SK-N-SH (cell line): Measurements from ENCODE around the gene ISY1. TPM values are rescaled to one million over a fixed set of nuclear protein-coding genes. Genes with fewer than 3 reads are reported as not detected.

Experiments used
- CTCF ChIA-PET: fragments of 300-600, 350-600 bp; formaldehyde crosslinking; extraction: SDS; loops from one replicate; lab custom pipeline; 2021; lab: Yijun Ruan, JAX
- POLR2A ChIA-PET: fragments of 350-600 bp; sonication (Branson Sonifier 250); formaldehyde crosslinking; extraction: SDS; loops from one replicate; lab custom pipeline; 2020; ENCODE audit warnings: antibody characterized with exemption, inconsistent platforms; lab: Yijun Ruan, JAX
- DNase-seq: peaks from one replicate; pipeline ENCODE4 v3.0.0; 2012
- H2AFZ ChIP-seq: fragments of 200-600 bp; sonication (generic); 2 replicates; pipeline ENCODE4 v1.8.1; 2016; ENCODE audit warnings: antibody characterized with exemption, mild to moderate bottlenecking, low read depth
- H3F3A ChIP-seq: fragments of 200-600 bp; sonication (generic); replicated peaks from 2 replicates; pipeline ENCODE3; 2016; ENCODE audit warnings: antibody characterized with exemption, mild to moderate bottlenecking; ENCODE audit not compliant: insufficient read depth
- H3K27ac ChIP-seq, 2 experiments: fragments of 200-500 bp in 1 of 2; fragments of 200-600 bp in 1 of 2; sonication (Bioruptor generic) in 1 of 2; sonication (generic), shearing (Covaris generic) in 1 of 2; 2 replicates each; pipeline versions ENCODE4 v1.5.1 to v1.6.1; 2014 to 2016; ENCODE audit warnings: low read depth in 2 of 2, inconsistent platforms in 1 of 2, low read length in 1 of 2, mild to moderate bottlenecking in 1 of 2, mixed read lengths in 1 of 2
- H3K27me3 ChIP-seq: fragments of 200-600 bp; sonication (generic), shearing (Covaris generic); 2 replicates; pipeline ENCODE4 v1.6.1; 2016; ENCODE audit warnings: mixed run types; ENCODE audit not compliant: insufficient read depth
- H3K36me3 ChIP-seq, 2 experiments: fragments of 200-500 bp in 1 of 2; fragments of 200-600 bp in 1 of 2; sonication (Bioruptor generic) in 1 of 2; sonication (generic) in 1 of 2; replicated peaks in 1 of 2; 2 replicates each; pipeline versions ENCODE3 to v1.5.1; 2014 to 2016; ENCODE audit warnings: low read length in 1 of 2, mild to moderate bottlenecking in 1 of 2; ENCODE audit not compliant: insufficient read depth in 2 of 2, control insufficient read depth in 1 of 2
- H3K4me1 ChIP-seq, 2 experiments: fragments of 200-500 bp in 1 of 2; fragments of 200-600 bp in 1 of 2; sonication (Bioruptor generic) in 1 of 2; sonication (generic), shearing (Covaris generic) in 1 of 2; 2 replicates each; pipeline versions ENCODE4 v1.5.1 to v1.6.1; 2014 to 2016; ENCODE audit warnings: low read depth in 1 of 2, low read length in 1 of 2, mixed run types in 1 of 2; ENCODE audit not compliant: insufficient read depth in 2 of 2, control insufficient read depth in 1 of 2
- H3K4me2 ChIP-seq: fragments of 200-600 bp; sonication (generic), shearing (Covaris generic); 2 replicates; pipeline ENCODE4 v1.6.1; 2017; ENCODE audit warnings: mixed run types
- H3K4me3 ChIP-seq, 2 experiments: fragments of 200-500 bp in 1 of 2; fragments of 200-600 bp in 1 of 2; sonication (Bioruptor generic) in 1 of 2; sonication (generic), shearing (Covaris generic) in 1 of 2; 2 replicates each; pipeline versions ENCODE4 v1.5.1 to v1.8.1; 2014 to 2016; ENCODE audit warnings: low read depth in 2 of 2, inconsistent platforms in 1 of 2, low read length in 1 of 2, mild to moderate bottlenecking in 1 of 2, mixed read lengths in 1 of 2, moderate library complexity in 1 of 2
- H3K79me2 ChIP-seq: fragments of 200-600 bp; sonication (generic); 2 replicates; pipeline ENCODE4 v1.8.1; 2017; ENCODE audit warnings: mild to moderate bottlenecking; ENCODE audit not compliant: insufficient read depth
- H3K9ac ChIP-seq: fragments of 200-600 bp; sonication (generic); 2 replicates; pipeline ENCODE4 v1.6.1; 2017; ENCODE audit warnings: mixed run types
- H3K9me2 ChIP-seq: fragments of 200-600 bp; sonication (generic); 2 replicates; pipeline ENCODE4 v1.6.1; 2017; ENCODE audit warnings: mixed run types
- H3K9me3 ChIP-seq: fragments of 200-600 bp; sonication (generic); 2 replicates; pipeline ENCODE4 v1.6.1; 2017; ENCODE audit warnings: mixed run types, mild to moderate bottlenecking, moderate library complexity
- H4K20me1 ChIP-seq: fragments of 200-600 bp; sonication (generic); 2 replicates; pipeline ENCODE4 v1.6.1; 2017; ENCODE audit warnings: mild to moderate bottlenecking, mixed run types; ENCODE audit not compliant: insufficient read depth
- ELF1 ChIP-seq: IDR thresholded peaks from 2 replicates; pipeline ENCODE4 v1.4.0; 2012
- FOXM1 ChIP-seq: IDR thresholded peaks from 2 replicates; pipeline ENCODE4 v1.4.0; 2012; ENCODE audit warnings: low read depth, mild to moderate bottlenecking
- MEF2A ChIP-seq: IDR thresholded peaks from 2 replicates; pipeline ENCODE4 v1.4.0; 2012; ENCODE audit warnings: low read depth, borderline replicate concordance
- RAD21 ChIP-seq: IDR thresholded peaks from 2 replicates; pipeline ENCODE4 v1.6.1; 2012; ENCODE audit warnings: mild to moderate bottlenecking, low read length
- RXRA ChIP-seq: IDR thresholded peaks from 2 replicates; pipeline ENCODE4 v1.4.0; 2012; ENCODE audit warnings: low read depth, mild to moderate bottlenecking, borderline replicate concordance
- TAF1 ChIP-seq: IDR thresholded peaks from 2 replicates; pipeline ENCODE4 v1.6.1; 2012; ENCODE audit warnings: low read depth, mild to moderate bottlenecking, low read length, moderate library complexity, borderline replicate concordance
- TCF12 ChIP-seq: IDR thresholded peaks from 2 replicates; pipeline ENCODE4 v1.4.0; 2012
- TEAD4 ChIP-seq: IDR thresholded peaks from 2 replicates; pipeline ENCODE4 v1.4.0; 2012; ENCODE audit warnings: mild to moderate bottlenecking, borderline replicate concordance; ENCODE audit not compliant: insufficient read depth
- WGBS: methylation state at CpG from one replicate; pipeline ENCODE4 v1.1.6; 2017; ENCODE audit warnings: low lambda C conversion rate; 5-methylcytosine and 5-hydroxymethylcytosine counted together
- polyA plus RNA-seq, 3 experiments: library from polyadenylated mRNA; depleted of rRNA; stranded (reverse); fragments of >200 nt; gene quantifications; 2 replicates each; pipeline ENCODE4 v1.2.3, GENCODE V29; 2012
- TF ChIP-seq, protein P1 (sequence below): IDR thresholded peaks from 2 replicates; pipeline ENCODE4 v1.4.0; 2012; ENCODE audit warnings: low read depth, borderline replicate concordance
- TF ChIP-seq, protein P2 (sequence below): fragments of 200-600 bp; sonication (generic); IDR thresholded peaks from 2 replicates; pipeline ENCODE4 v1.6.1; 2017; ENCODE audit warnings: antibody characterized with exemption, mild to moderate bottlenecking, moderate library complexity
- TF ChIP-seq, protein P3 (sequence below): IDR thresholded peaks from 2 replicates; pipeline ENCODE4 v1.6.1; 2012; ENCODE audit warnings: mild to moderate bottlenecking, low read depth, low read length, moderate library complexity
- TF ChIP-seq, protein P4 (sequence below): IDR thresholded peaks from 2 replicates; pipeline ENCODE4 v1.4.0; 2012; ENCODE audit warnings: low read depth

Gene ISY1
- polyA plus RNA-seq, 1 of the 3 experiments (the other 2 are of a cell fraction), result 20.9 TPM

DNA sequence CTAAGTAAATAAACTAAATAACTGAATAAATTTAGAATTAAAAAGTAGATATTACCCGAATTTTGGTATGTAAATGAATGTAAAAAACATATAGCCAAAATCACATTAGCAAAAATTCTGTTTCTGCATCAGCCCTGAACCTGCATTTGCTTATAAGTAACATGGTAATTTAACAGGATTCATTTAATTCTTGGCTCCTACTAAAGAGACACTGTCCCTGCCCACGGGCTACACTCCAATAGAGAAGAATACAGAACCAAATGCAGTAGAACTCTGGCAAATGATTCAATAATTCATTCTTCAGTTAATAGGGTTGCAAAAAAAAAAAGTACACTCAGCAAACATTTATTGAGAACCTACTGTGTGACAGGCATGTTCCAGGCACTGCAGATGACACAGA lies 43.6 kb upstream of the ISY1 start:
- WGBS, result 75% methylated on average over 2 of the region's 2 CpGs
- CTCF ChIA-PET, result interaction anchor here (2.7 kb wide), 1 partner anchor 41 kb away, joined by 11 read pairs; no protein-coding TSS in a partner anchor

More for the DNA sequence above, 43.6 kb upstream of the ISY1 start:
- no peak overlapping the region for H3K4me2 ChIP-seq
- no peaks in the 10 kb centered on the region for H3K27me3 ChIP-seq
- H3K79me2 ChIP-seq, result no peaks in the 10 kb centered on the region
- H4K20me1 ChIP-seq, result no peaks in the 10 kb centered on the region
- TF ChIP-seq TCF12, result no peak
- no peak for TF ChIP-seq RXRA
- TF ChIP-seq RAD21, result no peak
- TF ChIP-seq, protein P1, sequence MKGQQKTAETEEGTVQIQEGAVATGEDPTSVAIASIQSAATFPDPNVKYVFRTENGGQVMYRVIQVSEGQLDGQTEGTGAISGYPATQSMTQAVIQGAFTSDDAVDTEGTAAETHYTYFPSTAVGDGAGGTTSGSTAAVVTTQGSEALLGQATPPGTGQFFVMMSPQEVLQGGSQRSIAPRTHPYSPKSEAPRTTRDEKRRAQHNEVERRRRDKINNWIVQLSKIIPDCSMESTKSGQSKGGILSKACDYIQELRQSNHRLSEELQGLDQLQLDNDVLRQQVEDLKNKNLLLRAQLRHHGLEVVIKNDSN, result no peak
- TF ChIP-seq ELF1, result no peak
- TF ChIP-seq, protein P2, sequence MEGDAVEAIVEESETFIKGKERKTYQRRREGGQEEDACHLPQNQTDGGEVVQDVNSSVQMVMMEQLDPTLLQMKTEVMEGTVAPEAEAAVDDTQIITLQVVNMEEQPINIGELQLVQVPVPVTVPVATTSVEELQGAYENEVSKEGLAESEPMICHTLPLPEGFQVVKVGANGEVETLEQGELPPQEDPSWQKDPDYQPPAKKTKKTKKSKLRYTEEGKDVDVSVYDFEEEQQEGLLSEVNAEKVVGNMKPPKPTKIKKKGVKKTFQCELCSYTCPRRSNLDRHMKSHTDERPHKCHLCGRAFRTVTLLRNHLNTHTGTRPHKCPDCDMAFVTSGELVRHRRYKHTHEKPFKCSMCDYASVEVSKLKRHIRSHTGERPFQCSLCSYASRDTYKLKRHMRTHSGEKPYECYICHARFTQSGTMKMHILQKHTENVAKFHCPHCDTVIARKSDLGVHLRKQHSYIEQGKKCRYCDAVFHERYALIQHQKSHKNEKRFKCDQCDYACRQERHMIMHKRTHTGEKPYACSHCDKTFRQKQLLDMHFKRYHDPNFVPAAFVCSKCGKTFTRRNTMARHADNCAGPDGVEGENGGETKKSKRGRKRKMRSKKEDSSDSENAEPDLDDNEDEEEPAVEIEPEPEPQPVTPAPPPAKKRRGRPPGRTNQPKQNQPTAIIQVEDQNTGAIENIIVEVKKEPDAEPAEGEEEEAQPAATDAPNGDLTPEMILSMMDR, result no peak
- TF ChIP-seq, protein P3, sequence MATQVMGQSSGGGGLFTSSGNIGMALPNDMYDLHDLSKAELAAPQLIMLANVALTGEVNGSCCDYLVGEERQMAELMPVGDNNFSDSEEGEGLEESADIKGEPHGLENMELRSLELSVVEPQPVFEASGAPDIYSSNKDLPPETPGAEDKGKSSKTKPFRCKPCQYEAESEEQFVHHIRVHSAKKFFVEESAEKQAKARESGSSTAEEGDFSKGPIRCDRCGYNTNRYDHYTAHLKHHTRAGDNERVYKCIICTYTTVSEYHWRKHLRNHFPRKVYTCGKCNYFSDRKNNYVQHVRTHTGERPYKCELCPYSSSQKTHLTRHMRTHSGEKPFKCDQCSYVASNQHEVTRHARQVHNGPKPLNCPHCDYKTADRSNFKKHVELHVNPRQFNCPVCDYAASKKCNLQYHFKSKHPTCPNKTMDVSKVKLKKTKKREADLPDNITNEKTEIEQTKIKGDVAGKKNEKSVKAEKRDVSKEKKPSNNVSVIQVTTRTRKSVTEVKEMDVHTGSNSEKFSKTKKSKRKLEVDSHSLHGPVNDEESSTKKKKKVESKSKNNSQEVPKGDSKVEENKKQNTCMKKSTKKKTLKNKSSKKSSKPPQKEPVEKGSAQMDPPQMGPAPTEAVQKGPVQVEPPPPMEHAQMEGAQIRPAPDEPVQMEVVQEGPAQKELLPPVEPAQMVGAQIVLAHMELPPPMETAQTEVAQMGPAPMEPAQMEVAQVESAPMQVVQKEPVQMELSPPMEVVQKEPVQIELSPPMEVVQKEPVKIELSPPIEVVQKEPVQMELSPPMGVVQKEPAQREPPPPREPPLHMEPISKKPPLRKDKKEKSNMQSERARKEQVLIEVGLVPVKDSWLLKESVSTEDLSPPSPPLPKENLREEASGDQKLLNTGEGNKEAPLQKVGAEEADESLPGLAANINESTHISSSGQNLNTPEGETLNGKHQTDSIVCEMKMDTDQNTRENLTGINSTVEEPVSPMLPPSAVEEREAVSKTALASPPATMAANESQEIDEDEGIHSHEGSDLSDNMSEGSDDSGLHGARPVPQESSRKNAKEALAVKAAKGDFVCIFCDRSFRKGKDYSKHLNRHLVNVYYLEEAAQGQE, result no peak
- TF ChIP-seq FOXM1, result no peak
- TF ChIP-seq MEF2A, result no peak
- TF ChIP-seq, protein P4, sequence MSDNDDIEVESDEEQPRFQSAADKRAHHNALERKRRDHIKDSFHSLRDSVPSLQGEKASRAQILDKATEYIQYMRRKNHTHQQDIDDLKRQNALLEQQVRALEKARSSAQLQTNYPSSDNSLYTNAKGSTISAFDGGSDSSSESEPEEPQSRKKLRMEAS, result no peak
- TF ChIP-seq TAF1, result no peak
- no peak for TF ChIP-seq TEAD4
- H2AFZ ChIP-seq, result no peak overlapping the region
- H3K4me3 ChIP-seq, result no peak overlapping the region
- POLR2A ChIA-PET, result no interaction called here
- no peaks in the 10 kb centered on the region for H3K9me2 ChIP-seq
- H3K4me1 ChIP-seq, result no peaks in the 10 kb centered on the region
- peaks cover 3% of the 10 kb centered on the region for H3F3A ChIP-seq
- H3K9ac ChIP-seq, result no peak overlapping the region
- no peaks in the 10 kb centered on the region for H3K9me3 ChIP-seq
- H3K36me3 ChIP-seq, result no peaks in the 10 kb centered on the region
- H3K27ac ChIP-seq, result no peak overlapping the region
- DNase-seq, result no peak
